T-helper 2 cell treated with Interferon-gamma antibody and Interleukin-4, amounts not matched to agents 5 μg/mL and 100 μg/mL, for 36 hours (primary cell): ENCODE data around the gene CYSTM1.
A peak's percentile ranks its signal among the peaks of the same experiment; 100 is the strongest.

Source experiments
- DNase-seq: peaks from one replicate; pipeline ENCODE4 v3.0.0; 2021; ENCODE audit warnings: low spot score
- H3K27ac Mint-ChIP-seq: one replicate; pipeline ENCODE4 v1.8.0; 2021; ENCODE audit warnings: mild to moderate bottlenecking, mixed read lengths
- H3K27me3 Mint-ChIP-seq: one replicate; pipeline ENCODE4 v1.8.0; 2021; ENCODE audit warnings: low read depth, mixed read lengths
- H3K36me3 Mint-ChIP-seq: one replicate; pipeline ENCODE4 v1.8.0; 2021; ENCODE audit warnings: low read depth, mixed read lengths
- H3K4me1 Mint-ChIP-seq: one replicate; pipeline ENCODE4 v1.8.0; 2021; ENCODE audit warnings: low read depth, mixed read lengths
- H3K4me3 Mint-ChIP-seq: one replicate; pipeline ENCODE4 v1.8.0; 2022; ENCODE audit warnings: mild to moderate bottlenecking, moderate library complexity, mixed read lengths
- H3K9me3 Mint-ChIP-seq: one replicate; pipeline ENCODE4 v1.8.0; 2021; ENCODE audit warnings: mixed read lengths

CYSTM1 gene

DNA sequence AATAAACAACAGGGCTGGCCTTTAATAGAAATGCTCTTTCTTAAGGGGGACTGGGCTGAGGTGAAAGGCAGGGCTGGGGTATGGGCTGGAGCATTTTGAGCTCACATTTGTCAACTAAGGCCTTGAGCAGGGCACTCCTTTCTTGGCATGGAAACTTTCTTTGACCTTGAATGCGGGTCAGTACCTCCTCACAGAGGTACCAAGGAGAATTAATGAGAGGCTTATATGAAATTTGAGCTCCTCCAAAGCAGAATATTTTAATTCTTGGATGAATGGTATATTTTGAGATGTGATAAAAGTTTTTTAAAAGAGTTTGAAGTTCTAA is 3.1 kb downstream of the CYSTM1 start:
- no peaks in the 10 kb centered on the region for H3K36me3 Mint-ChIP-seq
- peaks cover 13% of the 10 kb centered on the region for H3K4me1 Mint-ChIP-seq
- no peak overlapping the region for H3K27ac Mint-ChIP-seq
- no peak for DNase-seq
- H3K9me3 Mint-ChIP-seq, result no peaks in the 10 kb centered on the region
- no peak overlapping the region for H3K4me3 Mint-ChIP-seq
- peaks cover 21% of the 10 kb centered on the region for H3K27me3 Mint-ChIP-seq

DNA sequence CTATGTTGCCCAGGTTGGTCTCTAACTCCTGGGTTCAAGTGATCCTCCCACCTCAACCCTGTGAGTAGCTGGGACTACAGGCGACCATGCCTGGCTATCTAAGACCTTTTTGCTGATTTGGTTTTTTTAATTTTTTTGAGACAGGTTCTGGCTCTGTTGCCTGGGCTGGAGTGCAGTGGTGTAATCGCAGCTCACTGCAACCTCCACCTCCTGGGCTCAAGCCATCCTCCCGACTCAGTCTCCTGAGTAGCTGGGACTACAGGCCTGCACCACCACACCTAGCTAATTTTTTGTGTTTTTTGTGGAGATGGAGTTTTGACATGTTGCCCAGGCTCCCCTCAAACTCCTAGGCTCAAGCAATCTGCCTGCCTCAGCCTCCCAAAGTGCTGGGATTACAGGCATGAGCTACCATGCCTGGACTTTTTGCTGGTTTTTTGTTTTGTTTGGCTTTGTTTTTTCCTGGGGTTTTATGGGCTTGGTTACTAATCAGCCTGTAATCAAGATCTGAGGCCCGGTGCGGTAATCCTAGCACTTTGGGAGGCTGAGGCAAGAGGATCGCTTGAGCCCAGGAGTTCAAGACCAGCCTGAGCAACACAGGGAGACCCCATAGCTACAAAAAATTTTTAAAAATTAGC is 3.6 kb downstream of the CYSTM1 start:
- H3K27ac Mint-ChIP-seq, result no peak overlapping the region
- no peak for DNase-seq
- no peak overlapping the region for H3K4me3 Mint-ChIP-seq
- H3K27me3 Mint-ChIP-seq, result peaks cover 21% of the 10 kb centered on the region
- peaks cover 13% of the 10 kb centered on the region for H3K4me1 Mint-ChIP-seq
- no peaks in the 10 kb centered on the region for H3K36me3 Mint-ChIP-seq
- H3K9me3 Mint-ChIP-seq, result no peaks in the 10 kb centered on the region

DNA sequence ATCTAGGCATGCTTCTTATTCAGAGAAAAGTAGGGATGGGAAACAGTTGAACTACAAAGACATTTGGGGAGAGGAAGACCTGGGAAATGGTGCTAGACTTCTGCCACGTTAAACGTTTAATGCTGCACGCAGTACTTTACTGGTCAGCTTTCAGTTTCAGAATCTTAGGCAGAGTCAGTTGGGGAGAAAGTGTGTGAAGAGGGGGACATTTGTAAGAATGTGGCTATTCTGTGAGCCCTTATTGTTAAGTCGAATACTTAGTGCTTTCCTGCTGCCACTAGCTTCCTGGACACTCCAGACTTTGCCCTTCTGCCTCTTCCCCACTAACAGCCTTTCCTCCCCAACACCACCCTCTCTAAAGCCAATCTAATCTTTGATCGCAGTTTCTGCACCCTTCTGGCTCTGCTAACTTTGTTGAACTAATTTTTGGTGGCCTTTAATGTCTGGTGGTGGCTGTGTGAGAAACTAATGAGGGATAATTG is 6.1 kb downstream of the CYSTM1 start:
- DNase-seq, result no peak
- Mint-ChIP-seq H3K36me3 (no peaks in the 10 kb centered on the region), H3K9me3 (no peaks in the 10 kb centered on the region), H3K27ac (no peak overlapping the region), H3K4me3 (peak overlapping the region; percentile 3), H3K27me3 (peaks cover 13% of the 10 kb centered on the region), H3K4me1 (peaks cover under 1% of the 10 kb centered on the region)

DNA sequence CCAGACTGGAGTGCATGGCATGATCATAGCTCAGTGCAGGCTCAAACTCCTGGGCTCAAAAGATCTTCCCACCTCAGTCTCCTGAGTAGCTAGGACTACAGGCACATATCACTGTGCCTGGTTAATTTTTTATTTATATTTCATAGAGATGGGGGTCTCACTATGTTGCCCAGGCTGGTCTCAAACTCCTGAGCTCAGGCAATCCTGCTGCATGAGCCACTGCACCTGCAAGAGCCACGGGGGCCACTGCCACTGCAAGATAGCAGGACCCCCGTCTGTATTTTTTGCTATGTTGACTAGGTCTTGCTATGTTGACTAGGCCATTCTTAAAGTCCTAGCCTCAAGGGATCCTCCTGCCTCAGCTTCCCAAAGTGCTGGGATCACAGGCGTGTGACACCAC is 6.5 kb downstream of the CYSTM1 start:
- no peak overlapping the region for H3K4me3 Mint-ChIP-seq
- DNase-seq, result no peak
- no peaks in the 10 kb centered on the region for H3K4me1 Mint-ChIP-seq
- peaks cover 10% of the 10 kb centered on the region for H3K27me3 Mint-ChIP-seq
- H3K36me3 Mint-ChIP-seq, result no peaks in the 10 kb centered on the region
- H3K9me3 Mint-ChIP-seq, result no peaks in the 10 kb centered on the region
- no peak overlapping the region for H3K27ac Mint-ChIP-seq

DNA sequence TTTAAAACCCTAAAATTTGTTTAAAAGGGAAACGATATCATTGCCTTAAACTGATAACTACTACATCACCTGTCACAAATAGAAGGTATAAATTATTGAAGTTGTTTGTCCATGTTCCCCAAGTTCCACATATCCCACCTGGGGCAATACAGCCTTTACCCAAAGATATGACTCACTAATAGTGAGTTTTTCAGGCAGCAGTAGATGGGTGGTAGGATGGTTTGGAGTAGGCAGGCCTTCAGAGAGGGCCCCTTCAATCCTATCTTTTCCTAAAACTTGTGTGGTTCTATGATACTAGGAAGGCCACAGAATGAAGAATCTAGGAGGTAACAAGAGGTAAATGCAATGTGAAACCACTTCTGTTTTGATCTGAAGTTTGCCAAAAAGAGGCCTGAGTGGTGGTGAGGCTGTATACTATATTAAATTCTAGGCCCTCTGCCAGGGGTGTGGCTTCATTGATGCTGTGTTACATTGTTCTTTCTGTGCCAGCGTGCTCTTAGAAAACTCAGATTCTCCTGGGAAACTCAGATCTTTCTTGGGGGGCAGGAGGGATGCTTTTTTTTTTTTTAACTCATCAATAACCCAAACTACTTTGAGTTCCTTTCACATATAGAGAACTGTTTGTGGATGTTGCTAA is 7.2 kb downstream of the CYSTM1 start:
- H3K27ac Mint-ChIP-seq, result no peak overlapping the region
- no peaks in the 10 kb centered on the region for H3K9me3 Mint-ChIP-seq
- H3K4me1 Mint-ChIP-seq, result no peaks in the 10 kb centered on the region
- no peak overlapping the region for H3K4me3 Mint-ChIP-seq
- no peaks in the 10 kb centered on the region for H3K36me3 Mint-ChIP-seq
- H3K27me3 Mint-ChIP-seq, result peaks cover 8% of the 10 kb centered on the region
- DNase-seq, result no peak

DNA sequence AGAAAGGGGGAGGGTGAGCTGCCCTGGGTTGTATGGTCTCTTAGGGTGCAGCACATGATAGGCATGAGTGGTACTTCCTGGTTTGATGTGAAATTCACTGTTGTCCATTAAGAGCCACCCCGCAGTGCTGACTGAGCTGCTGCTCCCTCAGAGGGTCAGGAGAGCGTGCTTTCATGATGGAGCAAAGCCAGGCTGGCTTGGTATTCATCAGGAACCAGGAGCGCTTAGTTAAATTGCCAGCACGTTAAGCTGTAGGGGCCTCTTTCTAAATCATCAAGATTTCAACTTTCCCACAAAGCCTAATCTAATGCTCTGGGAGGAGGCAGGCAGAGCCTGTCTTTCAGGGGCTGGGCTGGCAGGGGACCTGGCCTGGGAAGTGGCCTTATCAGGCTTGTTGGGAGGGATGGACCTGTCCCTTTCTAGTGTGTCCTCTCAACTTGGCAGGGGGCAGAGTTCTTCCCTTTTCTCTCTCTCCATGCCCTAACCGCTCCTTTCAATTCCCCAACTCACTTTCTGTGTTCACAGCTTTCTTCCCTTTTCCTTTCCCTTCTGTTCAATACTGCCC is 7.9 kb downstream of the CYSTM1 start:
- no peak overlapping the region for H3K27ac Mint-ChIP-seq
- H3K27me3 Mint-ChIP-seq, result peaks cover 3% of the 10 kb centered on the region
- no peaks in the 10 kb centered on the region for H3K9me3 Mint-ChIP-seq

DNA sequence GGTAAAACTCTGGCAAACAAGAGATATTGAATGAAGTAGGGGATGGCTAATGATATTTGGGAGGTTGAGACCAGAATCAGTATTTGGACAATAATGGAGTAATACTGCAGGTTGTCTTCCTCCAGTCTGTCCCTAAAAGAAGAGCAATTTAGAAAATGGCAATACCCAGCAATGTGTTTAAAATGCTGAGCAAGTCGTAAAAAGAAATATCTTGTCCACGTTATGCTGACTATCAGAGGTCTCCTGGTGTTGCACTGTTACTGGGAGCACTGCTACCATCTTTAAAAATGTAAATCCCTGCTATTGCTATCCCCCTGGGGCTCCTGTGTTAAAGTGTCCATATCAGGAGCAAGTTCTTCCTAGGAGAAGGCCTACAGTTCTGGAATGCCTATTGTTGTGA is 10.4 kb downstream of the CYSTM1 start:
- DNase-seq, result no peak
- Mint-ChIP-seq H3K36me3 (no peaks in the 10 kb centered on the region), H3K27me3 (peaks cover 7% of the 10 kb centered on the region), H3K27ac (no peak overlapping the region), H3K9me3 (no peaks in the 10 kb centered on the region), H3K4me3 (no peak overlapping the region), H3K4me1 (no peaks in the 10 kb centered on the region)

More for the DNA sequence above, 7.9 kb downstream of the CYSTM1 start:
- Mint-ChIP-seq H3K36me3 (no peaks in the 10 kb centered on the region), H3K4me3 (no peak overlapping the region), H3K4me1 (no peaks in the 10 kb centered on the region)
- no peak for DNase-seq

DNA sequence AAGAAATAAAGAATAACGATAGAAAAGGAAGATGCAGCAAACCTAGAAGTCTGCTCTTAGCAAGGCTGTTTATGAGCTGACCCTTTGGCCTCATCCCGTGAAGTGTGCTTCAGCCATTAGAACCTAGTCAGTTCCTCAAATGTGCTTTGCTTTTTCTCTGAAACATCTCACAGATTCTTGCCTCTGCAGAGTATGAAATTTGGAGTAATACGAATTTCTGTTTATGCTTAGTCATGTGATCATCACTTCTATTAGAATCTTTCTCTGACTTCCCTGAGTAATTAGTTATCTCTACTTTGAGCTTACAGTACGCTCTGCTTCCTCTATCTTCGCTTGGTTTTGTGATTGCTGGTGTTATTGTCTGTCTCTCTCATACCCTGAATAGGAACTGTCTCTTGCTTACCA is 11.3 kb downstream of the CYSTM1 start:
- DNase-seq, result no peak
- Mint-ChIP-seq H3K27me3 (peaks cover 9% of the 10 kb centered on the region), H3K27ac (no peak overlapping the region), H3K4me1 (no peaks in the 10 kb centered on the region), H3K9me3 (no peaks in the 10 kb centered on the region), H3K36me3 (no peaks in the 10 kb centered on the region), H3K4me3 (no peak overlapping the region)

DNA sequence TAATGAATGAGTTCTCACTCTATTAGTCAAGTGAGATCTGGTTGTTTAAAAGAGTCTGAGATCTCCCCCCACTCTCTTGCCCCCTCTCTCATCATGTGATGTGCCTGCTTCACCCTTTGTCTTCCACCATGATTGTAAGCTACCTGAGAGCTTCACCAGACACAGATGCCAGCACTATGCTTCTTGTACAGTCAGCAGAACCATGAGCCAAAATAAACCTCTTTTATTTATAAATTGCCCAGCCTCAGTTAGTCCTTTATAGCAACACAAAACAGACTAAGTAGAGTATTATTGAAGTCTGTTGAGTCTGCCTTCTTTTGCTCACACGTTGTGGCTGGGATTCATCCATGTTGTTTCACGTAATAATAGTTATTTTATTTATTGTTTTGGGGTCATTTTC is 14.3 kb downstream of the CYSTM1 start:
- no peak overlapping the region for H3K4me3 Mint-ChIP-seq
- no peaks in the 10 kb centered on the region for H3K36me3 Mint-ChIP-seq

DNA sequence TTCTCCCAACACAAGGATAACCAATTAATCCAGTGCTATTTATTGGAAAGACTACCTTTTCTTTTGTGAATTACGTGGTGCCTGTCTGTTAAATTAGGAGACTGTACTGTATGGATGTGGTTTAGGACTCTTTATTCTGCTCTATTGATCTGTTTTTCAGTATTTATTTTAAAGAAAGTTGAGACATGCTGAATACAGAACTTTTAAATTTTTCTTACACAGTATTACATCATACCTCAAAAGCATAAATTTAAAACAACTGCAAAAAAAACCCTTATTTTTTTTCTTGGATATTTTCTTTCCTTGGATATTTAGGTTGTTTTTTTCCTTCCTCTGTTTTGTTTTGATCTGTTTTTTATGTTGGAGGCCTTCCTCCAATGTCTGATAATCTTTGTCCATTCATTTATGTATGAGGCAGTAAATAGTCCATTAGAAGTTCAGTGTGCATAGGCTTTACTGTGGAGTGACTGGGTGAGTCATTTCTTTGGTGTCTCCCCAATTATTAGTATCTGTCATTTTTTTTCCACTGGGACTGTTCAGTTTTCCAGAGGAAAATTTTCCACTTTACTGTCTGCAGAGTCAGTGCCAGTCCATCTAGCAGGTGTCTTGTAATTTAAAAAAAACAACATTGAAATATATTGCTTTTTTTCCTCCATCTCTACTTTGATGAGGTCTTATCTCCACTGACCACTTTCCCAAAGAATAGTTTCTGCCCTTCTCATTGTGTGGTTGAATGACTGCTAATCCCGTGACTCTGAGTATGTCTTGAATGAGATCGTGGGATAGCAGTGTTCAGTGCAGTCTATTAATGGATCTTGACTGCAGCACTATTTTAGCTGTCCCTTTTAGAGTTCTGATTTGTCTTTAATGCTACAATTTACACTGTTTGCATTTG is 15.2 kb downstream of the CYSTM1 start:
- Mint-ChIP-seq H3K36me3 (no peaks in the 10 kb centered on the region), H3K4me3 (no peak overlapping the region), H3K27me3 (peaks cover 9% of the 10 kb centered on the region), H3K9me3 (no peaks in the 10 kb centered on the region), H3K27ac (no peak overlapping the region), H3K4me1 (no peaks in the 10 kb centered on the region)
- DNase-seq, result no peak

More for the DNA sequence above, 14.3 kb downstream of the CYSTM1 start:
- no peaks in the 10 kb centered on the region for H3K9me3 Mint-ChIP-seq
- no peak for DNase-seq
- H3K27me3 Mint-ChIP-seq, result peaks cover 9% of the 10 kb centered on the region
- no peak overlapping the region for H3K27ac Mint-ChIP-seq
- no peaks in the 10 kb centered on the region for H3K4me1 Mint-ChIP-seq

DNA sequence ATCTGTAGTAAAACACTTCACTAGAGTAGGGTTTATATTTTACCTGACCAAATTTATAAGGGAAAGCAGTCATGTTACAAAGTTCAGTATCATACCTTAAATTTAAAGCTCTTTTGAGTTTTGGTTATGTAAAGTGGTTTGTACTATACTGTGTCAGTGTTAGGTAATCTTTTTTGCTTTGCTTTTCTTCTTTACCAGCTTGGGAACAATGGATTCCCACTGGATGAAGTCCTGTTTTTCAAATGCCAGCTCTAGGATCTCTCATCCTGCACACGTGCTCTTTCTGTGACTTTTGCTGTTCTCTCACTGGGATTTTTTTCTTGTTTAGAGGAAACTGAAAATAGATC is 15.9 kb downstream of the CYSTM1 start:
- no peak for DNase-seq
- no peak overlapping the region for H3K27ac Mint-ChIP-seq
- H3K4me1 Mint-ChIP-seq, result no peaks in the 10 kb centered on the region
- peaks cover 9% of the 10 kb centered on the region for H3K27me3 Mint-ChIP-seq
- no peaks in the 10 kb centered on the region for H3K9me3 Mint-ChIP-seq
- no peaks in the 10 kb centered on the region for H3K36me3 Mint-ChIP-seq
- H3K4me3 Mint-ChIP-seq, result no peak overlapping the region

DNA sequence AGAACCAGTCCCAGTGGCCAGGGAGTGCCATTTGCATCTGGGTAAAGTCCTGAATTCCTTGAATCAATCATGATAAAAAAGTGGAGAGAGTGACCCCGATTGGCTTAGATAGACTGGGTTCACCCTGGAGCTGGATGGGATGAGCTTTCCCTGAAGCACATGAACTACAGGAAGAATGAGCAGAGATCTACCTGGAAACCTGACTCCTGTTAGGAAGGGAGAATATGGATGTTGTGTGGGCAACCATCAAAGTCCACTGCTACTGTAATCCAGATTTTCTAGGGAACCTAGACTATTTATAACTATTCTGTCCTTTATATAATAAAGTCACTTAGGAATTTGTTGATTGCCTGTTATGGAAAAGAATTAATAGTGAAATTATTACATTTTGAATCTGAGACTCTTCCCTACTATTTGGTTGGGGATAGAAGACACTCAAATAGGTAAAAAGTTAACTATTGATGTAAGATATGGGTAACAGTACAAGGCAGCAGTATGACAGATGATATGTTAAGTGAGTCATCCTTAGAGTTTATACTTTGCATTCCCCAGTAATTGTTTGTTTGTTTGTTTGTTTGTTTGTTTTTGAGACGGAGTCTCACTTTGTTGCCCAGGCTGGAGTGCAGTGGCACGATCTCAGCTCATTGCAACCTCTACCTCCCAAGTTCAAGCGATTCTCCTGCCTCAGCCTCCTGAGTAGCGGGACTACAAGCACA is 17.9 kb downstream of the CYSTM1 start:
- no peak for DNase-seq
- Mint-ChIP-seq H3K4me3 (no peak overlapping the region), H3K27me3 (peaks cover 9% of the 10 kb centered on the region), H3K27ac (no peak overlapping the region), H3K9me3 (no peaks in the 10 kb centered on the region), H3K4me1 (no peaks in the 10 kb centered on the region), H3K36me3 (no peaks in the 10 kb centered on the region)

DNA sequence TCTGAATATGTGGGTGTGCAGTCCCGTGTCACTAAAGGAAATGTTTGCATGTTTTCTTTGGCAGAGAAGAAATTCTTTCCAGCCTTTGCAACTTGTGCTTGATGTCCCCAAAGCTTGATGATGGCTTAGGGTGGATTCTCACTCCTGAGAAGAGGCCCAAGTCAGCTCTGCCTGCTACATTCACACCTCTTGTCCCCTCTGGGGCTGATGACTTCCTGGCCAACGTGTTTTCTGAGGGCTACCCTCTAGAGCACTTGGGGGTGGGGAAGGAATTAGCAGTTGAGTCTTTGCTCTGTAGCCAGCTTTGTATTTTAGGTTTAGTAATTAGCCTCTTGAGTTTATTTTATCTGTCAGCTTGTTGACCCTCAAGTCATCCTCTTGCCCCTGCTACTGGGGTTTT is 19.7 kb downstream of the CYSTM1 start:
- Mint-ChIP-seq H3K27ac (no peak overlapping the region), H3K9me3 (no peaks in the 10 kb centered on the region), H3K4me3 (no peak overlapping the region), H3K27me3 (peaks cover 6% of the 10 kb centered on the region), H3K4me1 (no peaks in the 10 kb centered on the region), H3K36me3 (no peaks in the 10 kb centered on the region)
- no peak for DNase-seq
